Limb (tissue), 2 donors: Measurements from ENCODE around the gene BCL10.

ENCODE experiments used
- DNase-seq, 2 donors: peaks; one replicate each; pipeline ENCODE4 v3.0.0-alpha.2; 2016; ENCODE audit errors: extremely low spot score in 2 of 2

BCL10 gene

DNA sequence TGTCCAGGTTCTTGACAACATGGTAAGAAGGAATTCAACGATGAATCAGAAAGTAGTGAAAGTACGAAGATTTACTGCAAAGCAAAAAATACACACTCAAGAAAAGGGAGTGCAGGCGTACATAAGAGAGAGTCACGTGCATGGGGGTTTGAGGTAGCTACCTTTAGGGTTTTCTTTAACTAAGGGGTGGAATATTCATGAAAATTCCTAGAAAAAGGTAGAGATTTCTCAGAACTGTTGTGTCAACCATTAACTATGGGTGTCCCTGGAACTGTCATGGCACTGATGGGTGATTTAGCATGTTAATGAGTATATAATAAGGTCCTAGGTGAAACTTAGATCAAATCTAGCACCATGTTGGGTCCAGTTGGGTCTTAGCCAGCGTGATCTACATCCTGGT lies 53.1 kb downstream of the BCL10 start:
- DNase-seq: no peak

- DNase-seq: no peak
Measured at GRCh38 chr1:85220756-85221201, 55.7 kb downstream of the BCL10 start.

DNA sequence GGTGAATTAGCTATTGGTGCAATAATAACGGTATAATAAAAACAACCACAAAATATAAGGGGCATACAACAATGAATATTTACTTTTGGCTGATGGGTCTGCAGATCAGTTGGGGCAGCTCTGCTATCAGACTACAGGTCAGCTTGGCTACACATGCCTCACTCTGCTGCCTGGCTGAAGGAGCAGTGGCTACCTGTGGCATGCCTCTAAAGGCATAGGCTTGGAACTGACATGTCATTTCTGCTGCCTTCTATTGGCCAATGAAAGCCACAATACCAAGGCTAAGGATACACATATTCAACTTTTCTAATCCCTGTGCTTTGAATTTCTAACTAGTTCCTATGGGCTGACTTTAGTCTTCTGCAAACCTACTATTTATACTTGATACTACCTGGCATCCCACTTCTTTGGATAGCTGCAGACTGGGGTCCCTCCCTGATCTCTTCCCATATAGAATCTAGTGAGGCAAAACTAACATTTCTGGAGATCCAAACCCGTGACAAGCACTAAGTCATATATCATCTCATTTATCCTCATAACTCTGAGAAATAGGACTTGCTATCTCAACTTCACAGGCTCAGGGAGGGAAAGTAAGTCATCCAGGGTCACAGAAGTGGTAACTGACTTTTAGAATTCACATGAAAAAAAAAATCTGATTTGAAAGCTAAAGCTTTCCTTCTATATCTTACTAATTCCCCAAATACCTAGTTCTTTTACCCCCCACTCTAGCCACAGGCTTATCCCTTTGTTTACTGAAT lies 56.4 kb downstream of the BCL10 start:
- no peak for DNase-seq

GRCh38 chr1:85216697-85217096 lies 59.7 kb downstream of the BCL10 start:
- no peak for DNase-seq
